Erythroblast (primary cell): ENCODE measurements around the gene TP53I13.

ENCODE experiments used
- GATA1 ChIP-seq: IDR thresholded peaks from 2 replicates; pipeline ENCODE4 v1.6.1; 2011; ENCODE audit warnings: low read depth, mild to moderate bottlenecking, control low read depth, low read length, moderate library complexity
- POLR2A ChIP-seq: IDR thresholded peaks from 2 replicates; pipeline ENCODE4 v1.6.1; 2011; ENCODE audit warnings: mild to moderate bottlenecking, low read length

DNA sequence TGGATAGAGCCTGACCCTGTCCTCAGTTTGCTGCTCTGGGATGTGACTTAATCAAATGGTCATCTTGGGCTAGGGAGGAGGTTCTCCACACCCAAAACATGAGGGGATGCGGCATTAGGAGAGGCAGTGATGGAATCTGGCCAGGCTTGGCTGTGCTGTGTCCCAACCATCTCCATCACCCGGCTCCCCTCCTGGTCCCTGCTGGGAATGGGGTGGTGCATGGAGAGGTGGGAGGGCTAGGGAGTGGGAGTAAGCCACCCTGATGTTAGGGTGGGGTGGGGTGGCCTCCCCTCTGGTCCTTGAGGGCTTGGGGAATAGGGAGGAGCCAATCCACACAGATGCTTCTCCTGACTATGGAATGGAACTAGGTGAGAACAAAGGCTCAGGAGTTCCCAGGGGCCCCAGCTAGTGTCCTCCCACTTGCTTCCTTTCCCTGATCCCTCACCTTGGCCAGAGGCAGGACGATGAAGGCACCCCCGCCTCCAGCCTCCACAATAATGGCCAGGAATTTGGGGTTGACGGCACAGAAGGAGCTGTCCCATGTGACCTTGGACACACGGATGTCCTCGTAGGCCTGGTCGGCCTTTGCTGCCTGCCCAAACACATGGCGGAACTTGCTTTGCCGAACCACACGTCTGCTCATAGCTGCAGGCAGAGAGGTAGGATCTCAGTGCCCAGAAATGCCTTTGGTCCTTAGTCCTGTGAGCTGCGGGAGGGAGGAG lies 52.4 kb downstream of the TP53I13 start:
- TF ChIP-seq POLR2A (no peak), GATA1 (no peak)
